ENCODE measurements around the gene TFIP11.

Gene TFIP11

GRCh38 chr22:26512149-26512793, at the start of gene TFIP11:
Gene TFIP11 (minus strand): TSS chr22:26512473. CDS start chr22:26510272, 2,201 bp downstream.
- DNase-seq, result peak; percentile 50 to 97 (median 89)

DNA sequence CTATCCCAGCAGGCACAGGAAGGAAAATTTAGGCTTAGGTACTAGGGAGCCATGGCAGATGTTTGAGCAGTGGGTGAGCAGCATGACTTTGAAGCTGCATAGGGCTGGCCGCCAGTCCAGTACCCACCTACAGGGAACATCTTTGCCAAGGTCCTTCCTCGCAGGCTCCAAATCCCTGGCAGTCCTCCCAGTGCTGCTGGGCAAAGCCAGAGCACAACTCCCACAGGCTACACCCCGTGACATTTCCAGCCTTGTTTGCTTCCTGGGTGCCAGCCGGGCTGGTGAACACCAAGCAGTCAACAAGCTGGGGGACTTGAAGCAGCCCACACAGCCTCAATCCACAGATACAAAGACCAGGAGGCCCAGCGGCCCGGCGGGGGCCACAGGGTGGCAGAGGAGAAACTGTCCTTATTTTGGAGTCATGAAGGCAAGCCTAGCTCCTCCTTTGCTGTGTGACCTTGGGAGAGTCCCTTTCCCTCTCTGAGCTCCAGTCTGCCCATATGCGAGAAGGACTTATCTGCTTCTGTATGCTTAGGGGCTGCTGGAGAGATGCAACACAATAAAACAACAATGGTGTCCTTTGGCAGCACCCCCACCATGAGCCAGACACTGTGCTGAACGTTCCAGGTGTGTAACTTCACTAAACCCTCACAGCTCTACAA, 49.6 kb upstream of the TFIP11 start:
- peak in 19 of 56 donors; percentile 2 to 59 (median 26) for DNase-seq

DNA sequence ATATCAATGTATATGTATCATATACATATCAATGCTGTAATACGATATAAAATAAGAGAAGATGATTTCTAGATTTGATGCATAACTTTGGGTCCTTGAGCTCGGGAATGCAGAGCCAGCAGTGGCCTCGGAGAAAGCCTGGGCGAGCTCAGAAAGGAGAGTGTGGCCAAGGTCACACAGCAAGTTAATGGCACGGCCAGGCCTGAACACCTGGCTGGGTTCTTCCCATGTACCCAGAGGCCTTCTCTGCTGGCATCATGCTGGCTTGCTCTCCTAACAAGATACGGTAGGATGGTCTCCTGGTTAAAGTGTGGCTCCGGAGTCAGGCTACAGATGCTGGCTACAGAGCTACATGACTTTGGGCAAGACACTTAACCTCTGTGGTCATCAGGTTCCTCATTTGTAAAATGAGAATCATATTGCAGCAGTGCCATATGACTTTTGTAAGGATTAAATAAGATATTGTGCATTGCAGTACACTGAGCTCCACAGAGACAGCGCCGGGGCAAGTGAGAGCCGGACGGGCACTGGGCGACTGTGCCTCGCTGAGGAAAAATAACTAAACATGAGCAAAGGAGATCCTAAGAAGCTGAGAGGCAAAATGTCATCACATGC, 47.8 kb upstream of the TFIP11 start:
- no peak for DNase-seq

DNA sequence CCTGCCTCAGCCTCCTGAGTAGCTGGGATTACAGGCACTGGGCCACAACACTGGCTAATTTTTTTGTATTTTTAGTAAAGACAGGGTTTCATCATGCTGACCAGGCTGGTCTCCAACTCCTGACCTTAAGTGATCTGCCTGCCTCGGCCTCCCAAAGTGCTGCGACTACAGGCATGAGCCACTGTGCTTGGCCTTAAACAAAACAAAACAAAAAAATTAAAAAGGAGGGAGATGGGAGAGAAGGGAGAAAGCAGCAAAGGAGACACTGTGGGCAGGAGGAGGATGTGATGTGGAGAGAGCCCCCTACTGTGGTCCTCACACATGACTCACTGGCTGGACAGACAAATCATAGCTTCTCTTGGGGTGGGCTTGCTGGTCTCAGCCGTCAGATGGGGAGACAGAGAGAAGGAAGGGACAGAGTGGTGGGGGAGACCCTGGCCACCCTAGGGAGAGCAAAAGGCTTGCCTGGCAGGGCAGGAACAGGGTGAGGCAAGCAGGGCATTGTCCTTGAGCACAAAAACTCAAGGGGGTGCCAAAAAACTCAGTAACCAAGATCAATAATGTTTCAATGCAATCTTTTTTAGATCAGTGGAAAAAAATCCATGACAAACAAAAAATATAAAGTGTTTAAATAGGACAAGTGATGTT, 46.1 kb upstream of the TFIP11 start:
- no peak for DNase-seq

- no peak for DNase-seq
These were observed 44.6 kb upstream of the TFIP11 start for GRCh38 chr22:26556904-26557303.

DNA sequence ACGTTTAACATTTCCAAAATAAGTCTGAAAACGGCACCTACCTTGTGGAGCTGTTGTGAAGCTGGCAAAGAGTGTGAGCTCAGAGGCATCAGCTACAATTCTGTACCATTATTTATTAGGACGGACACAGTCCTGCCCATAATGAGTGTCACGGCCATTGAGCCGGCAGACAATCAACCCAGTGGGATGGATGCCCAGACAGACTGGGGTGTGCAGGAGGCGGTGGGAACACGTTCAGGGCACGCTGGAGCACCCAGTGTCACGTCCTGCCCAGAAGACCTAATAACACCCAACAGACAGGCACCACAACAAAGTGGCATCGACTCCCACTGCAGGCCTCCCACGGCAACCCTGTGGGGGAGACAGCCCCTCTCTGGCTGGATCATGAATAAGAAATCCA, 43.2 kb upstream of the TFIP11 start:
- DNase-seq, result peak in 2 of 56 donors; percentile 16 to 18

GRCh38 chr22:26554956-26555355, 42.7 kb upstream of the TFIP11 start:
- DNase-seq, result no peak

DNA sequence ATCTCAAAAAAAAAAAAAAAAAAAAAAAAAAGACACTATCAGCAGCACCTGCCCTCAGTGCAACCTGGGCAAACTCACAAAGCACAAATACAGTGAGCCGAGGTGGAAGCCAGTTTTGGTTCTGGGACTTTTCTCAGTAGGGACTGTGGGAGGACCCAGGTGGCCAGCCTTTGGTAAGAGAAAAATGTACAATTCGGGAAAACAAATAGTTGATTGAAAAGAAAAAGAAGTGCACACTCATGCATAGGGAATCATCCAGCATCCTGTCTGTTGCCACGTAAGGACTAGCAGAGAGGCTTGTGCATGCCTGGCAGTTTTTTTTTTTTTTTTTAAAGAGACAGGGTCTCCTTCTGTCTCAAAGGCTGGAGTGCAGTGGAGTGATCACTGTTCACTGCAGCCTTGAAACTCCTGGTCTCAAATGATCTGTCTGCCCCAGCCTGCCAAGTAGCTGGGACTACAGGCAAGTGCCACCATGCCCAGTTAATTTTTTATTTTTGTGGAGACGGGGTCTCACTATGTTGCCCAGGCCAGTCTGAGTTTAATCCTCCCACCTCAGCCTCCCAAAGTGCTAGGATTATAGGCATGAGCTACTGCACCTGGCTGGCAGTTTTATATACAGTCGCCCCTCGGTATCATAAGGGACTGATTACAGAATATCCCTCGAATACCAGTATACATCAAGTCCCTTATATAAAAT, 40.9 kb upstream of the TFIP11 start:
- DNase-seq, result no peak

DNA sequence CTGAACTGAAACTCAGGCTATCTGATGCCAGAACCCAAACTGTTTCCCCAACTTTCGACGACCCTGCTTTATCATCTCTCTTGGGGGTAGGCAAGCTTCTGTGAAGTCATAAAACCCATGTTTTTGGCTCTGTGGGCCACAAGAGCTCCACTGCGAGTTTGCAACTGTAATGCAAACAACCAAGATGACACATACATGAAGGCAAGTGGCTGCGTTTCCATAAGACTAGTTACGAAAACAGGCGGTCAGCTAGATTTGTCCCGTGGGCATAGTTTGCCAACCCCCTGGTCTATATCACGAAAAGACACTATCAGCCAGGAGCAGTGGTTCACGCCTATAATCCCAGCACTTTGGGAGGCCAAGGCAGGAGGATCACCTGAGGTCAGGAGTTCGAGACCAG, 40.2 kb upstream of the TFIP11 start:
- DNase-seq, result no peak

- DNase-seq, result no peak
These were observed 39.3 kb upstream of the TFIP11 start for GRCh38 chr22:26551568-26551967.

DNA sequence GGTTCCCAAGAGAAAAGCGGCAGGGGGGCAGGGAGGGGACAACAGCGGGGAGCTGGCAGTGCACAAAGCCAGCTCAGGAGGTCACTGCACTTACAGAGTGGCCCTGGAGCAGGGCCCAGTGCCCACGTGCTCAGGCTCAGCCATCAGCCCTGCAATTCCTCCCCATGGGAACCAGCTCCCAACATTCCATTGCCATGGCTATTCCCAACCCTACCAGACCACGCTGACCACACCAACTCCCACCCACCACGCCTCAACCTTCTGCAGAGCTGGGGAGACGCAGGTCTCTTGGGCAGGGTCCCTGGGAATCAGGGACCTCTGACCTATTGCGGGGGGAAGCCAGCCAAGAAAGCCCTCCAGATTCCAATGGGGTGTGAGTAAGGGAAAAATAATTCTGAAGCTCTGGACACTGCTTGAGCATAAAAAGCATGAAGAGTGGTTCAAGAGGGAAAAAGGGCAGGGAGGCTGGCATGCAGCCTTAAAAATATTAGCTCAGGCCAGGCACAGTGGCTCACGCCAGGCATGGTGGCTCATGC, 38.3 kb upstream of the TFIP11 start:
- peak in 40 of 56 donors; percentile 6 to 70 (median 30) for DNase-seq

GRCh38 chr22:26549902-26550497, 37.7 kb upstream of the TFIP11 start:
- no peak for DNase-seq

- no peak for DNase-seq
These were observed 36.7 kb upstream of the TFIP11 start for GRCh38 chr22:26548984-26549383.

DNA sequence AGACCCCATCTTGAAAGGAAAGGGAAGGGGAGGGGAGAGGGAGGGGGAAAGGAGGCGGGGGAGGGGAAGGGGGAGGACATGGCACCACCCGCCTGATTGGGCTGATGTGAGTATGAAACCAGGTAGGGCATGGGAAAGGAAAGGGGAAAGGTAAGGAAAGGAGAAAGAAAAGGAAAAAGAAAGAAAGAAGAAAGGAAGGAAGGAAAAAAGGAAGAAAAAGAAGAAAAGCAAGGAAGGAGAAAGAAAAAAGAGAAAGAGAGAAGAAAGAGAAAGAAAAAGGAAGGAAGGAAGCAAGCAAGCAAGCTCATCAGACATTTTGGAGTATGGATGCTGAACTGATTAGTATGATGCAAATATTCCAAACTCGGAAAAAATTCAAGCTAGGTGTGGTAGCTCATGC, 36.0 kb upstream of the TFIP11 start:
- no peak for DNase-seq

DNA sequence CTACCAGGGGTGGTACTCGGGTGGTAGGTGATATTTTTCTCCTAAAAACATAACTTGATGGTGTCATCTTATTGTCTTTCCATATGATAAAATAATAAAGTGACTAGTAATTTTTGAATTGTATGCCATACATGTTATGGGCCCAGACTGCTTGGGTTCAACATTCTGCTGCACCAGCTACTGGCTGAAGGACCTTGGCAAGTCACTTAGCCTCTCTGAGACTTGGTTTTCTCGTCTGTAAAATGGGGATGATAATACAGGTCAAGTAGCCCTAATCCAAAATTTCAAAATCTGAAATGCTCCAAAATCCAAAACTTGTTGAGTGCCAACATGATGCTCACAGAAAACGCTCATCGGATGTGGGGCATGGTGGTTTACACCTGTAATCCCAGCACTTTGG, 35.6 kb upstream of the TFIP11 start:
- no peak for DNase-seq

GRCh38 chr22:26547426-26547825, 35.2 kb upstream of the TFIP11 start:
- DNase-seq, result no peak

DNA sequence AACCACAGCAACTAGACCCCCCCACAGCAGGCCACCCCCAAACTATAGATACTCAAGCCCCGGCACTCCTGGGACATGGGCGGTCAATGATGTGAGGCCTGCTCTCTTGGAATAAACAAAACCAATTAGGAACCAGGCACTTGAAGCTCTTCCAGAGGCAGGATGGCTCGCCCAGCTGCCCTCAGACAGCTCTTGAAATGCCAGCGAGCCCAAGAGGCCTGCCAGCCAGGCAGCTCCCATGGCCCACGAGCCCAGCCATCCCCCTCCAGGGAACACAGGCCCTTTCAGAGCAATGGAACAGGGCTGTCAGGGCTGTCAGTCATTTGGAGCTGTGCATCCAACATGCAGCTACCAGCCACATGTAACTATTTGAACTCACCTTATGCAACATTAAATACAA, 34.0 kb upstream of the TFIP11 start:
- DNase-seq, result peak in 26 of 56 donors; percentile 6 to 72 (median 32)

- DNase-seq, result no peak
These were observed 33.6 kb upstream of the TFIP11 start for GRCh38 chr22:26545827-26546226.

DNA sequence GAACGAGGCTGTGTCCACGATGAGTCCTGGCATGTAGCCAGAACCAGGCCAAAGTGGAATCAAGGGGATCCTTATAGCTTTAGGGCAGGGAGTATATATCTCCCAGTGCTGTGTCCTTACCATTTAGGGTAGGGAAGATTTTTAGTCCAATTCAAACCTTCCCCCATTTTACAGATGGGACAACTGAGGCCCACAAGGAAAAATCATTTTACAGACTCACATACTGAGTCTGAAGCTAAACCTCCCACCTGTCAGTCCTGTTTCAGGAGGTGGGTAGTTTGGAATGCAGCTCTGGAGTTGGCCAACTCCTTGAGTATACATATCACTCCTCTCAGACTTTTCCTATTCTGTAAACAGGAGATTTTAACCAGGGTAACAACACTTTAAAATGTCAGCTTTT, 33.1 kb upstream of the TFIP11 start:
- no peak for DNase-seq

DNA sequence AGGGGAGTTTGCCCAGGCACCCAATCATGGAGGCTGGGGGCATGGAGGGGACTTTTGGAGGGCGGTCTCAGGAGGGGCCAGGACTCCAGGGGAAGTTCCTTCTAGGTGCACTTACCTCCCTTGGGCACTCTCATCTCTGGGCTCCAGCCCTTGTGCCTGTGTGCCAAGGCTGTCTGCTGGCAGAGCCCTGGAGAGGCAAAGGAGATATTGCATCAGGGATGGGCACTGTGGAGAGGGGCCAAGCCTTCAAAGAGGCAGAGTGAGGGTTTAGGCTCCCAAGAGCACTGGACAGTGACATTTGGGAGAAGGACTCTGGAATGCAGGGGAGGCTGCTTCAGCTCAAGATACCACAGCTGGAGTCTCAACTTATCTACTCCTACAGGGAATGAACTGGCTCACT, 32.2 kb upstream of the TFIP11 start:
- no peak for DNase-seq

GRCh38 chr22:26542831-26543230, 30.6 kb upstream of the TFIP11 start:
- peak in 1 of 56 donors; percentile 6 for DNase-seq
